HG02970 (cell line): ENCODE data around the gene CHCT1.
"Not testable (repeated sequence)": the region's sequence is repeated elsewhere in the genome, so short reads cannot be mapped to it uniquely, and the experiment has no call there.

ENCODE experiments used
- ATAC-seq: cut with Tn5 transposase; IDR thresholded peaks from one replicate; pipeline ENCODE4 v1.9.1; 2021; ENCODE audit warnings: mild to moderate bottlenecking, moderate library complexity, moderate number of reproducible peaks; ENCODE audit not compliant: unreplicated experiment, low FRiP score

CHCT1 gene

GRCh38 chr17:60398227-60398959 is 23.9 kb upstream of the CHCT1 start:
- ATAC-seq, result no peak

- no peak for ATAC-seq
These were observed 20.5 kb upstream of the CHCT1 start for GRCh38 chr17:60401819-60402218.

GRCh38 chr17:60403523-60403810 is 18.8 kb upstream of the CHCT1 start:
- ATAC-seq, result no peak

- ATAC-seq, result no peak
These were observed 18.3 kb upstream of the CHCT1 start for GRCh38 chr17:60403962-60404361.

- ATAC-seq, result no peak
These were observed 15.4 kb upstream of the CHCT1 start for GRCh38 chr17:60406887-60407286.

- no peak for ATAC-seq
These were observed 12.3 kb upstream of the CHCT1 start for GRCh38 chr17:60410001-60410400.

GRCh38 chr17:60412701-60413100 is 9.6 kb upstream of the CHCT1 start:
- ATAC-seq, result no peak

GRCh38 chr17:60415146-60415545 is 7.1 kb upstream of the CHCT1 start:
- no peak for ATAC-seq

- ATAC-seq, result no peak
These were observed 5.8 kb upstream of the CHCT1 start for GRCh38 chr17:60416368-60416925.

- ATAC-seq, result not testable (repeated sequence)
These were observed 3.3 kb upstream of the CHCT1 start for GRCh38 chr17:60419003-60419402.

- ATAC-seq, result not testable (repeated sequence)
These were observed 2.4 kb upstream of the CHCT1 start for GRCh38 chr17:60419875-60420274.

GRCh38 chr17:60421273-60422161 is 772 bp upstream of the CHCT1 start:
- peak; percentile 87 for ATAC-seq

- no peak for ATAC-seq
These were observed 1.6 kb downstream of the CHCT1 start for GRCh38 chr17:60423865-60424264.

- no peak for ATAC-seq
These were observed 3.3 kb downstream of the CHCT1 start for GRCh38 chr17:60425626-60426025.

GRCh38 chr17:60426596-60426995 is 4.3 kb downstream of the CHCT1 start:
- no peak for ATAC-seq

GRCh38 chr17:60428491-60428890 is 6.2 kb downstream of the CHCT1 start:
- not testable (repeated sequence) for ATAC-seq

- ATAC-seq, result not testable (repeated sequence)
These were observed 8.3 kb downstream of the CHCT1 start for GRCh38 chr17:60430561-60430960.

- ATAC-seq, result not testable (repeated sequence)
These were observed 11.0 kb downstream of the CHCT1 start for GRCh38 chr17:60433021-60433997.

- no peak for ATAC-seq
These were observed 13.2 kb downstream of the CHCT1 start for GRCh38 chr17:60435244-60436167.
